Measurements from ENCODE around the gene CCSER1.

DNA sequence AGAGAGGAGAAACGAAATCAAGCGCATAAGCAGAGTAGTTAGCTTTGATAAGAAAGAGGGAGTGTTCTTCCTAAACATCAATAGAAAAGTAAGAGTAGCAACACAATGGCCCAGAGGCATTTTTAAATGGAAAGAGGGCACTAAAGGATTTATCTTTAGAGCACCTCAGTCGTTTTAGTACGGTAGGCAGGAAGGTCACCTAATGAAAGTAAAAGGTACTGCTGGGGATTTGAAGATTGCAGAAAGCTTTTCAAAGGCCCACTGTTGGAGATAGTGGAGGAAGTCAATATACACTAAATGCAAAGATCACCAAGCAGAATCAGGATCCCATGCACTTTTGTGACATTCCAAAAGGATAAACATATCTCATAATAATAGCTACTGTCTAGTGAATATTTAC is 1508.9 kb downstream of the CCSER1 start:
- TF ChIP-seq, protein P1, sequence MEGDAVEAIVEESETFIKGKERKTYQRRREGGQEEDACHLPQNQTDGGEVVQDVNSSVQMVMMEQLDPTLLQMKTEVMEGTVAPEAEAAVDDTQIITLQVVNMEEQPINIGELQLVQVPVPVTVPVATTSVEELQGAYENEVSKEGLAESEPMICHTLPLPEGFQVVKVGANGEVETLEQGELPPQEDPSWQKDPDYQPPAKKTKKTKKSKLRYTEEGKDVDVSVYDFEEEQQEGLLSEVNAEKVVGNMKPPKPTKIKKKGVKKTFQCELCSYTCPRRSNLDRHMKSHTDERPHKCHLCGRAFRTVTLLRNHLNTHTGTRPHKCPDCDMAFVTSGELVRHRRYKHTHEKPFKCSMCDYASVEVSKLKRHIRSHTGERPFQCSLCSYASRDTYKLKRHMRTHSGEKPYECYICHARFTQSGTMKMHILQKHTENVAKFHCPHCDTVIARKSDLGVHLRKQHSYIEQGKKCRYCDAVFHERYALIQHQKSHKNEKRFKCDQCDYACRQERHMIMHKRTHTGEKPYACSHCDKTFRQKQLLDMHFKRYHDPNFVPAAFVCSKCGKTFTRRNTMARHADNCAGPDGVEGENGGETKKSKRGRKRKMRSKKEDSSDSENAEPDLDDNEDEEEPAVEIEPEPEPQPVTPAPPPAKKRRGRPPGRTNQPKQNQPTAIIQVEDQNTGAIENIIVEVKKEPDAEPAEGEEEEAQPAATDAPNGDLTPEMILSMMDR (IDR thresholded peaks at IDR 0.05), result no peak
- TF ChIP-seq POLR2A (IDR thresholded peaks at IDR 0.05) (no peak), EP300 (IDR thresholded peaks at IDR 0.05) (no peak)

All from upper lobe of left lung (tissue), 4 donors.